Neuronal stem cell (in vitro differentiated cells): Measurements from ENCODE around the gene PEX12.
"Not testable (repeated sequence)": the region's sequence is repeated elsewhere in the genome, so short reads cannot be mapped to it uniquely, and the experiment has no call there.

Experiments used
- DNase-seq: peaks from one replicate; pipeline ENCODE4 v3.0.0-alpha.2; 2013; ENCODE audit warnings: low spot score
- H2AFZ ChIP-seq: one replicate; pipeline ENCODE4 v1.6.1; 2013; ENCODE audit warnings: mild to moderate bottlenecking, low read length, inconsistent platforms
- H2AK5ac ChIP-seq: 2 replicates; pipeline ENCODE4 v1.6.1; 2013; ENCODE audit warnings: low read depth, mild to moderate bottlenecking, inconsistent platforms, low read length, moderate library complexity, mixed read lengths
- H2BK120ac ChIP-seq: 2 replicates; pipeline ENCODE4 v1.6.1; 2013; ENCODE audit warnings: low read depth, mild to moderate bottlenecking, inconsistent platforms, low read length, moderate library complexity, mixed read lengths
- H2BK12ac ChIP-seq: one replicate; pipeline ENCODE4 v1.6.1; 2013; ENCODE audit warnings: low read length, inconsistent platforms
- H2BK15ac ChIP-seq: 2 replicates; pipeline ENCODE4 v1.6.1; 2013; ENCODE audit warnings: mild to moderate bottlenecking, low read length, inconsistent platforms, mixed read lengths
- H2BK5ac ChIP-seq: one replicate; pipeline ENCODE4 v1.6.1; 2013; ENCODE audit warnings: inconsistent platforms, mild to moderate bottlenecking, low read length, moderate library complexity
- H3K14ac ChIP-seq: one replicate; pipeline ENCODE4 v1.6.1; 2013; ENCODE audit warnings: low read length, inconsistent platforms
- H3K18ac ChIP-seq: 2 replicates; pipeline ENCODE4 v1.6.1; 2013; ENCODE audit warnings: low read length, inconsistent platforms
- H3K23ac ChIP-seq: 2 replicates; pipeline ENCODE4 v1.6.1; 2013; ENCODE audit warnings: low read depth, mild to moderate bottlenecking, mixed read lengths, low read length, inconsistent platforms; ENCODE audit not compliant: poor library complexity
- H3K27ac ChIP-seq: replicated peaks from 3 replicates; pipeline ENCODE4 v1.5.1; 2013; ENCODE audit warnings: low read length, inconsistent platforms
- H3K27me3 ChIP-seq, 3 experiments: 2 replicates each; pipeline ENCODE4 v1.6.1; 2013; ENCODE audit warnings: low read length in 3 of 3, mild to moderate bottlenecking in 2 of 3, inconsistent platforms in 1 of 3, low read depth in 1 of 3, mixed read lengths in 1 of 3, moderate library complexity in 1 of 3; ENCODE audit not compliant: control insufficient read depth in 3 of 3, insufficient read depth in 3 of 3
- H3K36me3 ChIP-seq, 2 donors: replicated peaks in 1 of 2; 2 replicates each; pipeline ENCODE4 v1.6.1; 2013; ENCODE audit warnings: low read length in 2 of 2; ENCODE audit not compliant: control insufficient read depth in 2 of 2, insufficient read depth in 2 of 2
- H3K4ac ChIP-seq: 2 replicates; pipeline ENCODE4 v1.6.1; 2013; ENCODE audit warnings: inconsistent platforms, mild to moderate bottlenecking, low read length, moderate library complexity
- H3K4me1 ChIP-seq, 2 donors: 1 replicate in 1 of 2; 2 replicates in 1 of 2; pipeline ENCODE4 v1.6.1; 2013; ENCODE audit warnings: low read length in 2 of 2, low read depth in 1 of 2; ENCODE audit not compliant: control insufficient read depth in 2 of 2, insufficient read depth in 1 of 2
- H3K4me2 ChIP-seq: one replicate; pipeline ENCODE4 v1.6.1; 2013; ENCODE audit warnings: mild to moderate bottlenecking, low read length, inconsistent platforms; ENCODE audit not compliant: insufficient read depth, poor library complexity, severe bottlenecking
- H3K4me3 ChIP-seq, 2 donors: 2 replicates each; pipeline ENCODE4 v1.5.1; 2013; ENCODE audit warnings: low read length in 2 of 2, mild to moderate bottlenecking in 2 of 2, inconsistent platforms in 1 of 2, moderate library complexity in 1 of 2
- H3K79me1 ChIP-seq: one replicate; pipeline ENCODE4 v1.6.1; 2013; ENCODE audit warnings: low read depth, mild to moderate bottlenecking, inconsistent platforms, low read length, moderate library complexity
- H3K9ac ChIP-seq: one replicate; pipeline ENCODE4 v1.6.1; 2013; ENCODE audit warnings: mild to moderate bottlenecking, low read depth, low read length, inconsistent platforms; ENCODE audit not compliant: poor library complexity
- H3K9me3 ChIP-seq, 2 donors: replicated peaks in 1 of 2; 2 replicates each; pipeline versions ENCODE3 to v1.6.1; 2013; ENCODE audit warnings: low read length in 2 of 2, mild to moderate bottlenecking in 2 of 2, inconsistent platforms in 1 of 2, low read depth in 1 of 2, mixed read lengths in 1 of 2, moderate library complexity in 1 of 2; ENCODE audit not compliant: control insufficient read depth in 2 of 2, insufficient read depth in 1 of 2
- H4K8ac ChIP-seq: one replicate; pipeline ENCODE4 v1.6.1; 2013; ENCODE audit warnings: low read depth, mild to moderate bottlenecking, inconsistent platforms, low read length, moderate library complexity
- H4K91ac ChIP-seq: one replicate; pipeline ENCODE4 v1.6.1; 2013; ENCODE audit warnings: low read length, low read depth, mild to moderate bottlenecking, inconsistent platforms; ENCODE audit not compliant: poor library complexity
- WGBS, 2 donors: extraction: QIAGEN DNeasy Blood & Tissue Kit; methylation state at CpG; one replicate each; pipeline ENCODE4 v1.1.7; 2013; ENCODE audit warnings: missing lambda C conversion rate in 2 of 2, mixed read lengths in 1 of 2; ENCODE audit not compliant: insufficient read length in 2 of 2, insufficient replicate concordance in 1 of 2; ENCODE audit errors: extremely low coverage in 2 of 2; 5-methylcytosine and 5-hydroxymethylcytosine counted together

Gene PEX12

GRCh38 chr17:35610746-35611145, 32.4 kb upstream of the PEX12 start:
- not testable (repeated sequence) for H3K9me3 ChIP-seq, H3K27ac ChIP-seq, H3K4ac ChIP-seq, H2AK5ac ChIP-seq, H3K4me1 ChIP-seq, H2BK120ac ChIP-seq, H3K79me1 ChIP-seq, H4K8ac ChIP-seq, H2BK12ac ChIP-seq, H3K23ac ChIP-seq, H2BK15ac ChIP-seq, H3K27me3 ChIP-seq, H4K91ac ChIP-seq, H3K4me3 ChIP-seq, H2BK5ac ChIP-seq, H3K18ac ChIP-seq, H3K9ac ChIP-seq, H3K4me2 ChIP-seq, DNase-seq, H3K14ac ChIP-seq, H2AFZ ChIP-seq
- WGBS, 2 donors, result no CpG with 5 or more reads among the region's 12 CpGs
- H3K36me3 ChIP-seq, result peaks cover 8 to 94% of the 10 kb centered on the region in 2 donors

GRCh38 chr17:35609831-35610230, 31.5 kb upstream of the PEX12 start:
- H3K36me3 ChIP-seq, result peaks cover 8 to 91% of the 10 kb centered on the region in 2 donors
- no peak overlapping the region for H3K27ac ChIP-seq
- no peak overlapping the region for H3K9ac ChIP-seq
- H3K18ac ChIP-seq, result no peak overlapping the region
- no peak overlapping the region for H4K8ac ChIP-seq
- H2AFZ ChIP-seq, result no peak overlapping the region
- H3K27me3 ChIP-seq, result no peaks in the 10 kb centered on the region
- no peaks in the 10 kb centered on the region for H3K79me1 ChIP-seq
- no peak for DNase-seq
- H3K23ac ChIP-seq, result no peak overlapping the region
- H4K91ac ChIP-seq, result no peak overlapping the region
- no peak overlapping the region for H2BK15ac ChIP-seq
- no peak overlapping the region for H3K4ac ChIP-seq
- H2BK12ac ChIP-seq, result no peak overlapping the region
- H3K4me1 ChIP-seq, result no peaks in the 10 kb centered on the region
- no peak overlapping the region for H3K4me2 ChIP-seq
- H3K4me3 ChIP-seq, result no peak overlapping the region
- no peak overlapping the region for H2BK5ac ChIP-seq
- H3K9me3 ChIP-seq, result no peaks in the 10 kb centered on the region
- no peak overlapping the region for H2BK120ac ChIP-seq
- no peak overlapping the region for H3K14ac ChIP-seq
- no CpG with 5 or more reads among the region's 4 CpGs for WGBS, 2 donors
- H2AK5ac ChIP-seq, result no peak overlapping the region

DNA sequence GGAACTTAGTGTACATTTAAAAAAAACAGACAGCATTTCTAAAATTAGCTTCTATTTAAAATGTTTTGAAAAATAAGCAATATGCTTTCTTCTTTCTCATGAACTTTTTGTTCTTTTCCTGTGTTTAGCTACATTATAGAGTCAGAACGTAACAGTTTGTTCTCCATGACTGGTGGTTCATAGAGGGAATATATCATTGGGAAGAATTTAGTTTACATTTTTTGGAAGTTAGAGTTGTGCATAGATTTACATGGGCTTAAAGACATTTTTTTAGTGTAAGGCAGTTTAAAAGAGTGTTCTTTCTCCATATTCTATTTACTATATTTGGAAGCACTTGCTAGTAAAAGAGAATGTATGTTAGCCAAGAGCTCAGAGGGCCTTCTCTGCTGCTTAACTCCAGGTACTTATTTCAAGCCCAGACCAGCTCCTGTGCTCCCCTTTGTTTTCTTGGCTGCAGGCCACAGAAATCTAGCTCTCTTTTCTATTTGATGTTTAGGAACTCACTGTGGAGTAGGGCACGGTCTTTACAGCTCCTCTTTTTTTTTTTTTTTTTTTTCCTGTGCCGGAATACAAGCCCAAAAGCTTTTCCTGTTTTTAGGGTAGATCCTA, 29.0 kb upstream of the PEX12 start:
- Histone ChIP-seq H4K8ac (no peak overlapping the region), H2BK15ac (no peak overlapping the region), H3K23ac (no peak overlapping the region), H3K4me3 (no peak overlapping the region), H2BK120ac (no peak overlapping the region), H2AK5ac (no peak overlapping the region), H3K27me3 (no peaks in the 10 kb centered on the region), H3K4me2 (no peak overlapping the region), H3K4ac (no peak overlapping the region), H3K36me3 (peaks cover 11 to 93% of the 10 kb centered on the region in 2 donors), H3K79me1 (peaks cover 3% of the 10 kb centered on the region), H3K4me1 (no peaks in the 10 kb centered on the region), H2BK5ac (no peak overlapping the region), H2AFZ (no peak overlapping the region), H3K9me3 (no peaks in the 10 kb centered on the region), H3K18ac (no peak overlapping the region), H3K9ac (no peak overlapping the region), H3K27ac (no peak overlapping the region), H4K91ac (no peak overlapping the region), H3K14ac (no peak overlapping the region), H2BK12ac (no peak overlapping the region)
- no CpG with 5 or more reads among the region's 3 CpGs for WGBS, 2 donors
- no peak for DNase-seq

DNA sequence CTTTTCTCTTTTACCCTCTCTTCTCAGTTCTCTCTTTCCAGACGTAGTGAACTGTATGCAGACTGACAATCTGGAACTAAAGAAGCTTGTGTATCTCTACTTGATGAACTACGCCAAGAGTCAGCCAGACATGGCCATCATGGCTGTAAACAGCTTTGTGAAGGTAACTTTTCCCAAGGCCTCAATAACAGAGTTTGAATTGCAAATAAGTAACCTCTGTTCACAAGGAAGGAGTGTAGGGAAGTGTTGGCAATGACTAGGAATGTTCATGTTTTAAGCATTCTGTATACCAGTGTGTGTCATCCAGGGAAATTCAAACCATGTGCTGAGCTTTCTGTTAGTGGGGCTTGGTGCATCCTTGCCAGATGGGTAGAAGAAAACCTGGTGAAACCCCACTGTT, 27.3 kb upstream of the PEX12 start:
- no peaks in the 10 kb centered on the region for H3K9me3 ChIP-seq
- H3K18ac ChIP-seq, result no peak overlapping the region
- no peak overlapping the region for H2BK12ac ChIP-seq
- no peak overlapping the region for H3K14ac ChIP-seq
- no peak overlapping the region for H2BK15ac ChIP-seq
- no peak overlapping the region for H3K9ac ChIP-seq
- H2BK120ac ChIP-seq, result no peak overlapping the region
- no CpG with 5 or more reads among the region's 2 CpGs for WGBS, 2 donors
- H2AFZ ChIP-seq, result no peak overlapping the region
- no peak overlapping the region for H3K4me3 ChIP-seq
- peaks cover 3% of the 10 kb centered on the region for H3K79me1 ChIP-seq
- H2BK5ac ChIP-seq, result no peak overlapping the region
- no peak overlapping the region for H4K91ac ChIP-seq
- H3K27me3 ChIP-seq, result no peaks in the 10 kb centered on the region
- H3K36me3 ChIP-seq, result peaks cover 11 to 93% of the 10 kb centered on the region in 2 donors
- H3K4ac ChIP-seq, result no peak overlapping the region
- no peak overlapping the region for H3K27ac ChIP-seq
- H4K8ac ChIP-seq, result no peak overlapping the region
- no peaks in the 10 kb centered on the region for H3K4me1 ChIP-seq
- no peak for DNase-seq
- H3K4me2 ChIP-seq, result no peak overlapping the region
- H3K23ac ChIP-seq, result no peak overlapping the region
- H2AK5ac ChIP-seq, result no peak overlapping the region
